Skeletal muscle cell (primary cell): Measurements from ENCODE around the gene GLIS1.

Experiments used
- DNase-seq: peaks from one replicate; pipeline ENCODE4 v3.0.0-alpha.2; 2010; ENCODE audit warnings: low read depth
- H3K4me3 ChIP-seq: 2 replicates; pipeline ENCODE4 v1.5.1; 2011; ENCODE audit warnings: low read depth, mild to moderate bottlenecking, control low read depth, low read length, moderate library complexity

GLIS1 gene

DNA sequence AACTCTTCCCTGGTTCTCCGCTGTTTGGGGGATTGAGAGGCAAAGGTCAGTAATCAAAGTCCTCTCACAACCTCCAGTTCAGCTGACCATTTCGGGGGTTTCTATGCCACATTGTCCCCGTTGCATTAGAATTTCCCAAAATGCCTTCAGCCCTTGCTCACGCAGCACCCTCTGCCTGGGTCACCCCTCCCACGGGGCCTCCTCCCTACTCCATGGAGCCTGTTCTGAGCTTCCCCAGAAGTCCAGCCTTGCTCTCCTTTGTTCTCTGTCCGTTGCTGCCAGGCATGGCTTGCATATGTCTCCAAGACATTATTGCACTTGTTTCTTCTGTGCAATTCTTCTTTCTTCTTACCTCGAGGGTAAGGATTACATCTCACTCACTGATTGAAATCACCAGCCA is 263.3 kb downstream of the GLIS1 start:
- DNase-seq = no peak
- H3K4me3 ChIP-seq = no peak overlapping the region

DNA sequence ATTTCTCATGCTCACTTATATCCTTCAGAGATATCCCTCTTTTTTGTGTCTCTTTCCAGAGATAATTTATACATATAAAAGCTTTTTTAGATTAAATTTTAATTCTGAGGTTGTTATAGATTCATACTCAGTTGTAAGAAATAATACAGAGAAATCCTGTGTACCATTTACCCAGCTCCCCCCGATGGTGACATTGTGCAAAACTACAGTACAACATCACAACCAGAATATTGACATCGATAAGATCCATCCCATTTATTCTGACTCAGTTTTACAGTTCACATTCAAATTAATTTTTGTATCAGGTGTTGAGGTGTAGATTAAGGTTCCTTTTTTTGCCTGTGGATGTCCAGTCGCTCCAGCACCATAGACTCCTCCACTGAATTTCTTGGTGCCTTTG is 265.5 kb downstream of the GLIS1 start:
- DNase-seq = no peak
- no peak overlapping the region for H3K4me3 ChIP-seq

DNA sequence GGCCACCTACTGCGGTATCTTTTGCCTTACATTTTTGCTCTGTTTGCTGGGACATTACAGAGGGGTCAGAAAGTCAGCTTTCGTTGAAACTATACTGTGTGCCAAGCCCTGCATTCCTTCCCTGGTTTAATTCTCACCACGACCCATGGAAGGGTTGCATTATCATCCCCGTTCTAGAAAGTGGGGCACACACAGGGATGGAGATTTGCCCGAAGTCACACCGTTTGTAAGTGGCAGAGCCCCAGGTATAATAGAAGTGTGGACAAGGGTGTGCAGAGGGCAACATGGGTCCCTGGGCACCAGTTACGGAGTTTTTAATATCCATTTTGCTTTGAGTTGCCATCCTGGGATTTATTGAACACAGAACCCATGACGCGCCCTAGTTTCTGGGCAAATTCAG is 268.0 kb downstream of the GLIS1 start:
- DNase-seq = no peak
- H3K4me3 ChIP-seq = no peak overlapping the region

DNA sequence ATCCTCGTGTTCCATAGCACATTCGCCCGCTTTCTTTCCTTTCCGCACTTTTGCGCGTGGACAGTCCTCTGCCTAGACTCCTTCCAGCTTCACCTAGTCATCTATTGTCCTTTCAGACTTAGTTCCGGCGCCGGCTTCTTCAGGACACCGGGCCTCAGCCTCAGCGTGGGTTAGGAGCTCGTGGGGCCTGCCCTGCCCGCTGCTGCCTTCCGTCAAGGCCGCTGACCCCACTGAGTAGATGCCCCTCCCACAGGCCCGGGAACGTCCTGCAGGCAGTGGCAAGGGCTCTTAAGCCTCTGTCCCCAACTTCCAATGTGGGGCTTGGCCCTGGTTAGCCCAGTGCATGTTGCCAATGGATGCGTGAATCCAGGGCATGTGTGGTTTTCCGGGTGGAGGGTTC is 268.4 kb downstream of the GLIS1 start:
- DNase-seq = no peak
- H3K4me3 ChIP-seq = no peak overlapping the region

DNA sequence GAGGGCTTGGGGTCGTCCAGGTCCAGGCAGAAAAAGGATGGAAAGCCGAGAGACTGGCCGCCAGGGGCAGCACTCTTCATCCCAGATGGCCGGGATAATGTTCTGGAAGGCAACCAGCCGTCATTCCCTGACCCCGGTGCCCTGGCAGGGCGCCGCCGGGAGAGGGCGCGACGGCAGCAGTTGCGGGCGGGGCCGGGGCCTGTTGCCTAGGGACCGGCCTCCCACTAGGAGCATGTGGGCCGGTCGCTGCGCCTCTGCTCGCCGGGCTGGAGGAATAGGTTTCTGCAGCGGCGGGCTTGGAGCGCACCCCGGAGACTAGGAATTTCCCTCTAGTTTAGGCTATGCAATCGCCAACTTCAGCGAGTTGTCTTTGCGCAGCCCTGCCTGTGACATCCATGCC is 268.8 kb downstream of the GLIS1 start:
- peak; percentile 24 for DNase-seq
- H3K4me3 ChIP-seq = no peak overlapping the region

DNA sequence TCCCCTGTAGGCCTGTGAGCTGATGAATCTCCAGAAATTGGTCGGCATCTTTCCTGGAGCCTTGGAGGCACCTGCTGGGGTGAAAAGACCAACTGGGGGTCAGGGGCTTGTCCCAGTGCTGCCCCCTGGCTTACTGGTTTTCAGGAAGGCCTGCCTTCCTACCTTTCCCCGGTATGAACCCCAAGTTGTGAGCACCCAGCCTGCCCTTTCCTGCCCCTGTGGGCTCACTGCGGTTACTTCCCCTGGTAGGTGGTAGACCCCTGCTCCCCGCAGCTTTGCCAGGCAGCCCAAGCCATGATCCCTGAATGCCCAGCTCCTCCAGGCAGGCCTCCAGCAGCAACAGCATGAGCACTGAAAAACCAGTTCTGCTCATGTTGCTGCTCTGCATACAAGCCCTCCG is 269.6 kb downstream of the GLIS1 start:
- no peak overlapping the region for H3K4me3 ChIP-seq
- DNase-seq = no peak

DNA sequence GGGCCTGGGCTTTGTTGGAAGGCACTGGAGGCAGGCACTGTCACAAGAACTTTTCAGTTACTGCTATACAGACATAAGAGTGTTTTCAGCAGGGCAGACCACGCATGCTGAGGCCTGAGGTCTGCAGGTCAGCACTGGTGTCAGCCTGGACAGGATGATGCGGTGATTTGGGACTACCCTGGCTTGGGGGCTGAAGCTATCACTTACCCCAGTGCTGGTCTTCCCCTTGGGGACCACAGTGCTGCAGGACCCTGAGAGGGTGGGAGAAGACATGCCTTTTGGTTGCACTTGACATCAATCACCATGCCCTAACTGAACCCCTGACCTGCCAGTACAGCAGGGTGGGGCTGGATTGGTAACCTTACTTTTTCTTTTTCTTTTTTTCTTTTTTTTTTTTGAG is 270.6 kb downstream of the GLIS1 start:
- DNase-seq = no peak
- no peak overlapping the region for H3K4me3 ChIP-seq

DNA sequence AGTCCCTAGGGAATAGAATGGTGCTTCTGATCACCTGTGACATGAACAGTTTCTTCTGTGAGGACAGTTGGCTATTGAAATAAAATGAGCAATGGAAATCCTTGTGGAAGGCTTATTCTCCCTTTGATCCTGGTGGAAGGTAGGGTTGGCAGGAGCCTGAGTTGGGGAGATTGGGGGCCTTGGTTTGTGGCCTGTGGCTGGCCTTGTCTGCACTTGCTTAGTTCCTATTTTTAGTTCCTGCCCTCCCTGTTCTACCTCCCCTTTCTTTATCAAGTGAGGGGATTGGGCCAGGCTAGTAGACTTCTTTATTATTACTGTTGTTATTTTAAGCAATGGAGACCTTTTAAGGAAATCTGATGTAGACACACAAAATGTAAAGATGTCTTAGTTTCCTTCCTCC is 271.6 kb downstream of the GLIS1 start:
- no peak for DNase-seq
- H3K4me3 ChIP-seq = no peak overlapping the region

DNA sequence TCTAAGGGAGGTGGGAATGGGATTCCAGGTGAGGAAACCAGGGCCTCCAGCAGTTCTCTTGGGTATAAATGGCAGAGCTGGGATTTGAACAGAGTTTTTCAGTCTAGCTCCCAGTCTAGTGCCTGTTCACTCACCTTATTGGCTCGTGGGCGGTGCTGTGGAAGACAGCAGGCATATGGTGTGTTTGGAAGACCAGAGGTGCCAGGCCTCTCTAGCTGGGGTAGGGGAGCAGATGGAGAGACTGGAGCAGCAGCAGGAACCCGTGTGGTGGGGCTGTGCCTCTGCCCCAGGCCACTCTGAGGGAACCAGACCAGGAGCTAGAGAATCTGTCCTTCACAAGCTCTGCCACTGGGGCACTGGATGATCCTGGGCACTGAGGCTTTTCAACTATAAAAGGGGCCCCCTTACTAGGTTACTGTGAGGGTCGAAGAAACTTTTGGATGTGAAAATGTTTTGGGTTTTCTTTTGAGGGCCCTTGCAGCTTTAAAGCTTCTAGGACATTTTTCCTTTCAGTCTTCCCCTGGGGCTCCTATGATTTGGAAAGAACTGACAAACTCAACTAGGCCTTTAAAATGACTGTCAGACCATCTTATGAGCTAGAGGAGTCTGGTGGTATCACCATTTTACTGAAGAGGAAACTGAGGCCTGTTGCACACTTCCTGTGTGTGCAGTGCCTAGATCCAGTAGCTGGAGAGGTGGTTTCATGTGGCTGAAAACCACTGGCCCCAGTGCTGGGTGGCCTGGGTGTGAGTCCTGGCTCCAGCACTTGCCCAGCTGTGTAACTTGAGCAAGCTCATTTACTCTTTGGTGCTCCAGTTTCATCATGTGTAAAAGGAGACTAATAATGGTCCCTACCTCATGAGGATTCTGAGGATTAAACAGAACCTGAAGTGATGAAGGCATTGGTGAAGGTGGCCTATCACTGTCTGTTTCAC is 273.7 kb downstream of the GLIS1 start:
- H3K4me3 ChIP-seq = no peak overlapping the region
- DNase-seq = no peak

DNA sequence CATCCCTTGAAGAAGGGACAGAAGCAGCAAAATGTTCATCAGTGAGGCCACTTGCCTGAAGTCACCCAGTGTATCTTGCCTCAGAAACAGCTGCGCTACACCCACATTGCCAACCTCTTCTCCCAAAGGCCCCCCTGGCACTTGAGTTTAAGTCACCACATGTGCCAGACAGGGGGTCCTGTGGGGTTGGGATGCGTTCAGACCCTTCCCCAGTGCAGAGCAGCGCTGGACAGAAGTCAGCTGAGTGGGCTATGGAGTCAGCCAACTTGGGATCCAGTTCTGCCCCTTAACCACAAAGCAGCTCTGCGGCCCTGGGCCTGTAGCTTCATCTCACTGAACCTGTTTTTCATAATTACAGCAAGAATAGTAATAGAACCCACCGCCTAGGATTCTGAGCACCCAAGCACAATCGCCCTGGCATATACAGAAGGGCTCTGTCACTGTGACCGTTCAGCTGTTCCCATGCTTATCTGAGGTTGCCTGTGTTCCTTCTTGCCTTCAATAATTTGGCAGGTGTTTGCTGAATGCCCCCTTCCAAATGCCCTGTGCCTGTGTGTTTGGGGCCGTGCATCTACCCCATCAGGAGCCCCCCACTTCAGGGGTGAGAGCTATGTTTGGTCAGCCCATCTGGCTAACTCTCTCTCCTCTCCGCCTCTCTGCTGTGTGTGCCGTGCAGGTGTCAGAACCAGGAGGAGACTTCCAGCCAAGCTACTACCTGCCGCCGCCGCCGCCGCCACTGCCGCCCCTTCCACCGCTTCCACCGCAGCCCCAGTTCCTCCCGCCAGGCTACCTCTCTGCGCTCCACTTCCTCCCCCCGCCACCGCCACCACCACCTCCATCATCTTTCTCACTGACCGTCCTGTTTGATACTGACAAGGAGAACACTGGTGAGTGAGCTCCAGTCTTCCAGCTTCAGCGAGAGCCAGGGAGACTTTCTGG is 274.7 kb downstream of the GLIS1 start:
- no peak overlapping the region for H3K4me3 ChIP-seq
- no peak for DNase-seq

DNA sequence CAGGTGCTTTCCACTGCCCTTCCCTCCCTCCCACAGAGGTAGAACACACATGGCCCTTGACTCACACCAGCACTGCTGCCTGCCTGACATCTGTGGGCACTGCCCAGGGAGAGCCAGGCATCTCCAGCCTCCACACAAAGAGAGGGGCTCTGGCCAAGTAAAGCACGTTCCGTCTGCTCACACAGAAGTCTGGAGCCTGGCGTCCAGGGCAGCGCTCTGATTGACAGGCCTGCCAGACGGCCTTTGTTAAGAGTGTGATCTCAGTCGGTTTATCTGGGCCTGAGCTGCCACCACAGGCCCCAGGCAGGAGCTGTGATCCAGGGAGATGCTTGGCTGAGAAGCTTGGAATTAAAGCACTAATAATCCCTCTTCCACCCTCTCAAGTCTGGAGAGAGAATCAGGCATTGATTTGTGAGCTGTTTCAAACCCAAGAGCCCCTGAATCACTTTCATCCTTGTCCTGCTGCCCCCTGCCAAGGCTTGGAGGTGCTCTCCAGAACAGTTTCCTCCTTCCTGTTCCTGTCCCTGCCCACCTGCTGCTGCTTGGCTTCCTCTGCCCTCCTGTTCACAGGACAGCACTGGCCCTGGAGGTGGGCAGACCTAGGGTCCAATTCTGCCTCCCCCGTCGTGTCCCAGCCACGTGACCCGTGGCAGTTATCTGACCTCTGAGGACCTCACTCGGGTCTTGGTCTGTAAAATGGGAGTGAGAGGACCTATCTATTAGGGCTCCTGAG is 276.0 kb downstream of the GLIS1 start:
- DNase-seq = no peak
- no peak overlapping the region for H3K4me3 ChIP-seq

DNA sequence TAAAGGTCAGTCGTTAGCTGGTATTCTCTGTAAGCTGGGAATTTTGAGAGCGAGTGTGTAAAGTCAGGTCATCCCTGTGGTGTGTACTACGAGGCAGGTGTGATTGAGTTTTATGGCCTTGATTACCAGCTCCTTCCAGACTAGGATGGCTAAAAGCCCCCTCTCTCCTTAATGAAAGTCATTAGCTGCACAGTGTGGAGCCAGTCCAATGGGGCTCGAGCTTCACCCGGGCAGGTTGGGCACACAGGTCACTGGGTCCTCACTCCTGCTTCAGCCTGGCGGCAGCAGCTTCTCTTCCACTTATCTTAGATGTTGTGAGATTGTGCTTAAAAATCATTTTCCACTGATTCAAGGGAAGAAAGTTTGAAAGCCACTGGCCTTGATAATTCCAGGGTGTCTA is 276.8 kb downstream of the GLIS1 start:
- no peak overlapping the region for H3K4me3 ChIP-seq
- no peak for DNase-seq

DNA sequence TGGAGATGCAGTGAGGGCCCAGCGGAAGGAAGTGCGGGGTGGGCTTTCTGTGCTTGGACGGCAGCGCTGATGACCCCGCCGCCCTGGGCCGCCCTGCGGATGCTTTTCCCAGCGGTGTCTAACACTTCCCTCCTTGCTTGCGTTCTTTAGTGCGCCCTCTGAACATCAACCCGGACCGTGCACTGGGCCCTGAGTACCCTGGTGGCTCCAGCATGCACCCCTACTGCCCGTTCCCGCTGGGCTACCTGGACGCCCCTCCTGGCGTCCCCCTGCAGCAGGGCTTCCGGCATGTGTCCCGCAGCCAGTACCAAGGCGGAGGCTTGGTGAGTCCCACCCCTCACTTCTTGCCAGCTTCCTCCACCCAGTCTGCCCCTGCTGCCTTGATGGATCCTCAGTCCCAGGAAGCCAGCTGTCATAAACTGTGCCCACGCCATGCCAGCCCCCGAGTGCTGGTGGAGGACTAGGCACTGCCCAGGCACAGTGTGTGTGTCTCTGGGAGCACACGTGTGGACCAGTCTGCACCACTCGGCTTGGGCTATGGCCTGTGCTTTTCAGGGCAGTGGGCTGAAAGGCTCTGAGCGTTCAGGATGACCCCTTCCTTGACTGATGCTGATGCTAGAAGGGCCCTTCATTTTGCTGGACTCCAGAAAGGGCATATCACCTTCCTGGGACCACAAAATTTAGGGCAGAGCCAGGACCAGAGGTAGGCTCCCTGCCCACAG is 277.5 kb downstream of the GLIS1 start:
- no peak for DNase-seq

DNA sequence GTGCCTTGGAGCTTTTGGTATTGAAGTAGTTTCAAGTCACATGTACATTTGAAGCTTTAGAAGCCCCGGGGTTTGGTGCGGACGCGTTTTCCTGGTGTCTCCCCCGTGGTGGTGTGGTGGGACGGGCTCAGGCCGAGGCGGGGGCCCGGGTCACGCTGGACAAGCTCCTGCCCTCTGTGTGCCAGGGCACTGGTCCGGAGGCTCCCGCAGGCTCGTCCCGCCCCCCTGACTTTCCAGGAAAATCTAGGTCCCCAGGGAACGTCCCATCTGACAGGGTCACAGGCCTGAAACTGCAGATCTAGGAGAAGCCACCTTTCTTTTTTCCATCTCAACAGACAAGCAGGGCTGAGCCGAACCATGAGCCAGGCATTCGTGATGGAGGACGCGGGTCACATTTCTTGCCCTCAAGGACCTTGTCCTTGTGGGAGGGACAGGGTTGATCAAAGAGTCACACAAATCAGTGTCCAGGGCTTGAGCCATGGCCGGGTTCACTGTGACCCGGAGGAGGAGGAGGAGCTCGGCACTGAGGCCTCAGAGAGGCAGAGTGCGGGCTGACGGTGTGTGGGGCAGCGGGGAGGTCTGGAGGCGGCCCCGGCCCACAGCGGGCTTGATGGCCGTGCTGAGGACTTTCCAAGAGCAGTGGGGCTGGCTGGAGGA is 278.2 kb downstream of the GLIS1 start:
- H3K4me3 ChIP-seq = no peak overlapping the region
- DNase-seq = no peak

More for the DNA sequence above, 277.5 kb downstream of the GLIS1 start:
- H3K4me3 ChIP-seq = no peak overlapping the region

DNA sequence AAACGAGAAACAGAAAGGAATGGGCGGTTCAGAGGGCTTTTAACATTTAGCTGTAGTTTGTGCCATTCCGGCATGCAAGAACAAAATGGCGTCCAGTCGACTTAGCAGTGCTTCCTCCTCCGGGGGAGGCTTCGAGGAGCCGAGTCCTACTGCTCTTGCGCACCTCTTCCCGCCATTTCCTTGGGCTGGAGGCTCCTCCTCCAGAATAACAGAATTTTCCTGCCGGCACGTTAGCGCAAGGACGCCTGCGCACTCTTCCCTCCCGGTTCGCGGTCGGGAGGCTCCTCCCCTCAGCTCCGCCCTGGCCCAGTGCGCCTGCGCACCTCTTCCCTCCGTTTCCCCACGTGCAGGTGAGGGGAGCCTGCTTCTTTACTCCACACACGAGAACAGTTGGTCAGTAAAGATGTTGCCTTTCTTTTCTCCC is 278.7 kb downstream of the GLIS1 start:
- no peak overlapping the region for H3K4me3 ChIP-seq
- DNase-seq = no peak

DNA sequence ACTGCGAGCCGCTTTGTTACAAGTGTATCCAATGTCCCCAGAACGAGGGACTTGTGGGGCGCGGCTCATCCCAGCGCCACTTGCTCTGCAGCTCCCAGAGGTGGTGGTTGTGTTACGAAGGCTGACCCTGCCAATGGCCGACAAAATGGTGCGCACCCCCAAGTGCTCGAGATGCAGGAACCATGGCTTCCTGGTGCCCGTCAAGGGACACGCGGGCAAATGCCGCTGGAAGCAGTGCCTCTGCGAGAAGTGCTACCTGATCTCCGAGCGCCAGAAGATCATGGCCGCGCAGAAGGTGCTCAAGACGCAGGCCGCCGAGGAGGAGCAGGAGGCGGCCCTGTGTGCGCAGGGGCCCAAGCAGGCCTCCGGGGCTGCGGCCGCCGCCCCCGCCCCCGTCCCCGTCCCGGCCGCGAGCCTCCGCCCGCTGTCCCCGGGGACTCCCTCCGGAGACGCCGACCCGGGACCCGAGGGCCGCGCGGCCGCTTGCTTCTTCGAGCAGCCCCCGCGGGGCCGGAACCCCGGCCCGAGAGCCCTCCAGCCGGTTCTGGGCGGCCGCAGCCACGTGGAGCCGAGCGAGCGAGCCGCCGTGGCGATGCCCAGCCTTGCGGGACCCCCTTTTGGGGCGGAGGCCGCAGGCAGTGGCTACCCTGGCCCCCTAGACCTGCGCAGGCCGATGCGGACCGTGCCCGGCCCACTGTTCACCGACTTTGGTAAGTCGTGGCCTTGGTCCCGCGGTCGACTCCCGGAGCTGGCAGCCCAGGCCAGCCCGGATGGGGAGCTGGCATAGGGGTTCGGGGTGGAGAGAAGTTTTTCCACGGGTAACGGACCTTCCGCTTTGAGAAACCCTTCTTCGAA is 279.4 kb downstream of the GLIS1 start, which contains the start of gene DMRTB1:
Gene DMRTB1 (plus strand): TSS at position 79 of the 855 bp plus-strand sequence. CDS start 55 bp downstream, at position 134.
- no peak for DNase-seq
- H3K4me3 ChIP-seq = no peak within 1 kb of the TSS

DNA sequence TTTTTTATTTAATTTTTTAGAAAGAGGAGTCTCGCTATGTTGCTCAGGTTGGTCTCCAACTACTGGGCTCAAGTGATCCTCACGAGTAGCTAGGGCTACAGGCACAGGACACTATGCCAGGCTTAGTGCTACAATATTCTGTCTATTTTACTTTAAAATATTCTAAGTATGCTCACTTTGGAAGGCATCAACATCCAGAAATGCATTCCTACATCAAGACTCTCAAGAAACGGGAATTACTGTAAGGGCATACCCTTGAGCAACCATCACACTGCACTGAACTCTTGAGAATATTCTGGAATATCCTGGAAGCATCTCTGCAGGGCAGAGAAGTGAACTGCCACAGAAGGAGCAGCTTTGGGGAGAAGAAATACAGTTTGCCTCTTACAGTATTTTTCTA is 280.3 kb downstream of the GLIS1 start:
- no peak for DNase-seq
- no peak overlapping the region for H3K4me3 ChIP-seq
